GM19452 (cell line): Measurements from ENCODE around the gene SLC35E2B.
"Not testable (repeated sequence)": the region's sequence is repeated elsewhere in the genome, so short reads cannot be mapped to it uniquely, and the experiment has no call there.

Experiments used
- ATAC-seq: cut with Tn5 transposase; IDR thresholded peaks from one replicate; pipeline ENCODE4 v1.9.1; 2021; ENCODE audit not compliant: unreplicated experiment

The SLC35E2B gene

DNA sequence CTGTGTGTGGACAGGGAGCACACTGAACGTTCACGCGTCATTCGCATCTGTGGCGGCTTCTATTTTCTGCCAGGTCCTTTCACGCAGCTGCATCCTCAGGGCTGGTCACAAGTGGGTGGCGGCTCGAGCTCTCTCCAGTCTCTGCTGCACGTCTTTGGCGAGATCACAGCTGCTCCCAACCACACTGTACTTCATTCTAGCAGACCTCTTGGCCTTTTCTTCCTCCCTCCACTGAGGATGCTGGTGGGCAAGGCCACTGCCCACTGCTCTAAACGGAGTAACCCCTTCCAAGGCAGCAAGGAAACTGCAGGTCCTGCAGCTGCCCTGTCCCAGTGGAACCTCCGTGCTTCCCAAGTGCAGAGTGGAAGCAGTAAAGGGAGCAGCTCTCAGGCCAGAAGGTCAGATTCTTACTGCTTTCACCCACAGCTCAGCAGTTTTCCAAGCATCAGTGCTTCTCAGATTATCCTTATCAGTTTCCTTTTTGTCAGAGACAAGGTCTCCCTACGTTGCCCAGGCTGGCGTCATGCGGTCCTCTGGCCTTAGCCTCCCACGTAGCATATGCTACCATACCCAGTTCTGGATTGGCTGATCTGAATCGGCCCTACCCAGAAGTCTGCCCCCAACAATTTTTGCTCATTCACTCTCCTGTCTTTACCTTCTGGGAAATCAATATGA, 44.9 kb downstream of the SLC35E2B start:
- ATAC-seq = not testable (repeated sequence)

DNA sequence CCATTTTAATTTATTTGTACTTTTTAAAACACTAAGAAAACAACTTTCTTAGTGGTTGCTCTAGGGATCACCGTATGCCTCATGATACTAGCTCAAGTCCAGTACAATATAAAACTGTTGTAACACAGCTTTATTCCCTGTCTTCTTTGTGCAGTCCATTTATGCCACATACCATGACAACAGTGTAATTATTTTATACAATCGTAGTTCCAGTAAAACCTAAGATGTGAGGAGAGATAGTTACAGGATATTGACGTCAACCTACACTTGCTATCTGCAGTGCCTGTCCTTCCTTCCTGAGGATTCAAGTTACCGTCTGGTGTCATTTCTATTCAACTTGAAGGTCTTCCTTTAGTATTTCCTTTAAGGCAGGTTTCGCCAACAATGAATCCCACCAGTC, 46.3 kb downstream of the SLC35E2B start:
- not testable (repeated sequence) for ATAC-seq

DNA sequence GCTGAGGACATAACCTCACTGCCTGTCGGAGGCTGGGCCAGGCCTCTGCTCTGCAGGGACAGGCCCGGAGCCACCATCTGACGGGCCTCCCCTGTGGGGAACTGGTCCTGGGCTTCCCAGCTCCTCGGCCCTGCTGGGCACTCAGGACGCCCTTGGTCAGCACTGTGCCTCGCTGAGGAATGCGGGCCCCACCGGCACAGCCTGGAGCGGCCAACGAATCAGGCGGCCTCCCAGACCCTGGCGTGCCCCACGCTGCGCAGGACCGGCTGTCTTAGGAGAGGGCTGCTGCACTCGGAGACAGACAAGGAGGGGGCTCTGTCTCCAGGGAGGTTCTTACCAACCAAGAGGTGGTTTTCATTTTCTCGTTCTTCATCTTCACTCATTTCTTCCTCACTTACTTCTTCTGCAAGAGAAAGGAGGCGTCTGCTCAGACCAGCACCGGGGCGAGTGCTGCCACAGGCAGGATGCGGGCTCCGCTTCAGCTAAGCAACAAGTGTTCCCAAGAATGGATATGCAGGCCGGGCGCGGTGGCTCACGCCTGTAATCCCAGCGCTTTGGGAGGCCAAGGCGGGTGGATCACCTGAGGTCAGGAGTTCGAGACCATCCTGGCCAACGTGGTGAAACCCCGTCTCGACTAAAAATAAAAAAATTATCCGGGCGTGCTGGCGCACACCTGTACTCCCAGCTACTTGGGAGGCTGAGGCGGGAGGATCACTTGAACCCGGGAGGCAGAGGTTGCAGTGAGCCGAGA, 51.7 kb downstream of the SLC35E2B start:
- ATAC-seq = not testable (repeated sequence)

DNA sequence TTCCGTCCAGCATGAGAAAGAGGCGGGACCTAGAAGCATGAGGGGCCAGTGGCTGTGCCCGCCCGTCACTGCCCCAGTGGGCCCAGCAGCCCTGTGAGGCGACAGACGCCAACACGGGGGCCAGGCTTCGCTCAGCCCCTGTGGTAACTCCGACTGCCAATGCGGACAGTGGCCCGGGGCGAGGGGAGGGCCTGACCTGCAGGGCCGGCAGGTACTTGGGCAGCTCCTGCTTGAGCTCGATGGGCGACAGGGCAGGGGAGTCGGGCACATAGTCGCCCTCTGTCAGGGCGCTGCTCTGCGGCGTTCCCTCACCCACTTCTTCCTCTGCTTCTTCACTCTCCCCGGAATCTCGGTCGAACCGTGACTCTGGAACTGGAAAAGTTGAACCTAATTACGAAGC, 52.5 kb downstream of the SLC35E2B start:
- ATAC-seq = not testable (repeated sequence)

DNA sequence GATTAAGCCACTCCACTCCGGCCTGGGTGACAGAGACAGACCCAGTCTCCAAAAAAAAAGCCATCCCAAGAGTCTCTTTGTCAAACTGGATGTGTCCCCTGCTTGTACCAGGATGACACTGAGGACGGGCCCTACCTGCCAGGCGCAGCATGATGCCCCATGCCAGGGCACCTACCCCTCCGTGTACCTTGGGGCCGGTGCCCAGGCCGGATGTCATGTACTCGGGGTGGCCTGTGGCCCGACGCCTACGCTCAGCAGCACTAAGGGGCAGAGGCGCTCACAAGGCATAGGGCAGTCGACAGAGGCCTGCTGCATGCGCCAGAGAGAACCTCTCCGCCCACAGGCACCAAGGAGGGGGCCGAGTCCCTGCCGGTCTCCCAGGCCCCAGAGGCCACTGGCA, 53.2 kb downstream of the SLC35E2B start:
- ATAC-seq = not testable (repeated sequence)

DNA sequence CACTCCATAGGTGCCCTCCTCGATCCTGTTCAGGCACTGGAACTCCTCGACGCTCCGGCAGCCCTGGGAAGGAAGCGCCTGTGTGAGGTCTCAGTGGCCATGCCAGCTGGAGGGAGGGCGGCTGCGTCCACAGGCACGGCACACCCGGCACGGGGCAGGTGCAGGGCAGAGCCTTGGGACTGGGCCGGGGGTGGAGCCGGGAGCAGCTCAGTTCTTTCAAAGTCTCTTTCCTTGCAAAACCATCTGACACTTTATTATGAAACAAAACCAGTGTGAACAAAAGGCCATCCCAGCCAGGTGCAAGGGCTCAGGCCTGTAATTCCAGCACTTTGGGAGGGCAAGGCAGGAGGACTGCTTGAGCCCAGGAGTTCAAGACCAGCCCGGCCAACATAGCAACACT, 54.1 kb downstream of the SLC35E2B start:
- ATAC-seq = not testable (repeated sequence)

DNA sequence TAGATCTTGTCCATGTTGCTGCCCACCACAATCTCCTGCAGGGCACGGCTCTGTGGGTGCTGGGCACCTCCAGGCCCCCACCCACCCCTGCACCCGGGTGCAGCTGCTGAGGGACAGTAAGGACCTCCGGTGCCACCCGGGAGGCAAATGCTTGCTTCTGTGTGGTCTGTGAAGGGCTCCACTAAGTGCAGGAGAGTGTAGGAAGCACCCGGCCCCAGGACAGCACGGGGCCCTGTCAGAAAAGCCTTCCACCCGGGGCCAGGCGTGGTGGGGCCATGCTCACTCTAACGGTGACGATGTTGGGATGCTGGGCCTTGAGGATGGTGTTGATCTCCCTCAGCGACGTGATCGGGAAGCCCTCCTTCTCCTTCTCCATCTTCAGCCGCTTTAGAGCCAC, 55.1 kb downstream of the SLC35E2B start:
- ATAC-seq = not testable (repeated sequence)

DNA sequence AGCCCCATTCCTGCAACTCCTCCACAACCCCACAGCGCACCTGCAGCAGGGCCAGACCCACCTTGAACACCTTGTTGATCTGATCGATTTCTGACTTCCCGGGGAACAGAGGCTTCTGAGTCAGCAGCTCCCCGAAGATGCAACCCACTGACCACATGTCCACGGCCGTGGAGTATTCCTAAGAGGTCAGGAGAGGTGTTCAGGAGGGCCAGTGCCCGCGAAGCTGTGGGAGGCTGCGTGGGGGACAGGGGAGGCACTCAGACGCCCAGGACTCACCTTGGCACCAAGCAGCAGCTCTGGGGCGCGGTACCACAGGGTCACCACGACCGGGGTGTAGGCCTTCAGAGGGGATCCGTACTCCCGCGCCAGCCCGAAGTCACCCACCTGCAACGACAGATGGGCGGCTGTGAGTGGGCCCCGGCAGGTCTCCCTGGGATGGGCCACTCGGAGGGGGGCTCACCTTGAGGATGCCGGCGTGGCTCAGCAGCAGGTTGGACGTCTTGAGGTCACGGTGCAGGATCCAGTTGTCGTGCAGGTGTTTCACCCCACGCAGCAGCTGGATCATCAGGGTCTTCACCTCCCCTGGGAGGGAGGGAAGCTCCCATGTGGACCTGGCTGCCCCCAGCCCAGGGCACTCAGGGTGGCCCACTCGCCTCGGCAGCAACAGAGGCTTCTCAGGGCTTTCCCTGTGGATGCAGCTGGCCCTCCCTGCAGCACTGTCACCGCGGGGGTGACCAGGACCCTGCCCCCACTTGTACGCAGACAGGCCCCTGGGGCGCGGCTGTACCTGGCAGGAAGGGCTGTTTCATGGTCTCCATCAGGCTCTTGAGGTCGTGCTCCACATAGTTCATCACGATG, 55.7 kb downstream of the SLC35E2B start:
- not testable (repeated sequence) for ATAC-seq

DNA sequence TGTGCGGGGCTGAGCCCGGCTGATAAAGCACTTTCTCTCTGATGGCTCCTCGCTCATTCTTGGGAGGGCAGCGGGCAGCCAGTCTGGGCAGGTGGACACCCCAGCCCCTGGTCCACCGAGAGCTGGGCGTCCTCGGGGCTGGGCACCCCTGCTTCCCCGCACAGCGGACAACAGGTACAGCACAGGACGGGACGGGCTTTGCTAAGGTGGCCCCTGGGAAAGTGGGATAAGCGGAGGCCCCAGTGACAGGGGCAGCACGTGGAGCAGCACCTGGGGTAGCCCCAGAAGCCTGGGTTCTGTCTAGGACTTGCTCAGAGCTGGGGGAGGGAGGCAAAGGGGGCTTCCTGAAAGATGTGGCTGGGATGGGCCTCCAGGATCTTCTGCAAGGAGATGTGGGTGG, 58.0 kb downstream of the SLC35E2B start:
- ATAC-seq = not testable (repeated sequence)

DNA sequence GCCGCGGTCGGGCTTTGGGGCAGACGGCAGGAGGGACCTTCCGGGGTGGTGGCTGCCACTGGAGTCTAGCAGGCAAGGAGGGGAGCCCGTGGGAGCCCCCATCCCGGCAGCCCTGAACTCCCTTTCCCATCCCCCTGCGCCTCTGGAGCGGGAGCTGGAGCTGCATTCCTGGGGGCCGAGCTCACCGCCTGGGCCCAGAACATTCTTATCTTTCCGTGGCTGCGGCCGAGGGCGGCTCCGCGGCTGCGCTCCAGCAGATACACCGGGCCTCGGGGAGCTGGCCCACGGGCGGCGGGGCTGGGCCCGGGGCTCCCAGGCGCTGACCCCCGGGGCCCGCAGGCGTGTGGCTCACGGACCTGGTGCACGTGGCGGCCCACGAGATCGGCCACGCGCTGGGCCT, 59.2 kb downstream of the SLC35E2B start:
- not testable (repeated sequence) for ATAC-seq

DNA sequence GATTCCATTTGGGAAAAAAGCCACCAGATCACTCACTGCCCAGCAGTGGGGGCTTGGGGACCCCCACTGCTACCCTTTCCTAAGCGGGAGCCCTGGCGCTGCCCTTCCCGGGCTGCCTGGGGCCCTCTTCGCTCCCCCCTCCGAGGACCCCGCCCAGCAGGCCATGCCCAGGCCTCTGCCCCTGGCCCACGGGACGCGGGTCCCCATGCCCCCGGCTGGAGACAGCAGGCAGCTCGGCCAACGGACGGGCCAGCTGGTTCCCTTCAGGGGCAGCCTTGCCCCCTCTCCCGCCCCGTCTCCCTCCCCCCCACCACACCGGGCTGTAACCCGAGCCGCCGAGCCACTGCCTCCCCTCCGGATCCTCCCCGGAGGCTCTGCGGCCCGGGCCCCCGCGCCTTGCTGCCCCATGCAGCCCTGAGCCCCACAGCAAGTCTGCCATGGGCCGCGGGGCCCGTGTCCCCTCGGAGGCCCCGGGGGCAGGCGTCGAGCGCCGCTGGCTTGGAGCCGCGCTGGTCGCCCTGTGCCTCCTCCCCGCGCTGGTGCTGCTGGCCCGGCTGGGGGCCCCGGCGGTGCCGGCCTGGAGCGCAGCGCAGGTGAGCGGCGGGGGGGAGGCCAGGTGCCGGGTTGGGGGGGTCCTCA, 60.7 kb downstream of the SLC35E2B start, which contains the start of gene MMP23B:
TSS of gene MMP23B (plus strand) at position 392 of the 639 bp plus-strand sequence. CDS start at position 438, 46 bp downstream.
- no peak for ATAC-seq

DNA sequence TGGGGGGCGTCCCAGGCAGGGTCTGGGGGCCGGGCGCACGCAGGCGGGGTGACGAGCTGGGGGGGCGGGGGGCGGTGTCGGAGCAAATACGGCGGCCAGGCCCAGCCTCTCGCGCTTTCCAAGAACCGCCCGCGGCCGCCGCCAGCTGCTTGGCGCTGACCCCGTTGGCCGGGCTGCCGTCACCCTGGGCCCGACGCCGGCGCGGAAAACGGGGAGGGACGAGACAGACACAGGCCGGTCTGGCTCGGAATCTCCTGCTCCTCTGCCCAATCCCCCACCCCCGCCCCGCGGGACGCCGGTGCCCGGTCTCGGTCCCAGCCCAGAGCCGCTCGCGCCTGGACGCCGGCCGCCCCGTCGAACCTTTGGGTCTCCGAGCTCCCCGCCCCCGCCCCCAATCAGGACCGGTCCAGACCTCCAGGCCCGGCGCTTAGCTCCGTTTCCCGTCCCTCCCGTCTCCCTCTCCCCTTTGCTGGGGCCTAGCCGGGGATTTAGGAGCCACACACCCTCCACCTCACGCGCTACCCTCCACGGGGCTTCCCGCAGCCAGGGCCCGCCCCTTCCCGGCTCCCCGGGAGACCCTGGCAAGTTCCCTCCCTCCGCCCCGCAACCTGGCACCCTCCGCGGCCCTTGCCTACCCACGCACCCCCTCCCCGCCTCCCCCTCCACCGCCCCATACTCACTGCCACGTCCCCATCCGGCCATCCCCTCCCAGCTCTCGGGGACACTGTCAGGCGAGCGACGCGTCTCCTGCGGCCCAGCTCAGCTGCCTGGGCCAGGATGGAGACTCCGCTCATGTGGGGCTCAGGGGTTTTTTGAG, 61.4 kb downstream of the SLC35E2B start:
- ATAC-seq = no peak

DNA sequence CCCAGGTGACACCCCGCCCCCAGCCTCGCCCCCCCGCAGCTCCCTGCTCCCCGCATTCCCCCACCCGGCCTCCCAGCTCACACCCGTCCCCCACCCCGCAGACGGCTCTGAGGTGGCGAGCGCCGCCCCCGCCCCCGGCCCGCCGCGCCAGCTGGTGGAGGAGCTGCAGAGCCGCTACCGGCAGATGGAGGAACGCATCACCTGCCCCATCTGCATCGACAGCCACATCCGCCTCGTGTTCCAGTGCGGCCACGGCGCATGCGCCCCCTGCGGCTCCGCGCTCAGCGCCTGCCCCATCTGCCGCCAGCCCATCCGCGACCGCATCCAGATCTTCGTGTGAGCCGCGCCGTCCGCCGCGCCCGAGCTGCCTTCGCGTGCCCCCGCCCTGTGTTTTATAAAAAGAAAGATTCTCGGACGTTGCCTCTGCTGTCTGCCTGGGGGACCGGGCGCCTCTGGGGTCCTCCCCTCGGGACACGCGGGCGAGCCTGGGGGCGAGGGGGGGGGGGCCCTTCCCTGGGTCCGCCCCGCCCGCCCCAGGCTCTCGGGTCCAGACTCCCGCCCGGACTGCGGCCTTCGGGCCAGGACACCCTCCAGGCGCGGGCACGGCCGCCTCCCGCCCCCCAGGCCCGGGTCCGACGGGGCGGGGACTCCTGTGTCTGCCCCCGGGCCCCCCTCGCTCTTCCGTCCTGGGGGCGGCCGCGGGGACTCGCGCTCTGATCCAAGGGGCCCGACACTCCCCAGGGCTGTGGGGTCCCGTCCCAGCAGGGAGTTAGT, 62.2 kb downstream of the SLC35E2B start:
- peak; percentile 65 for ATAC-seq

DNA sequence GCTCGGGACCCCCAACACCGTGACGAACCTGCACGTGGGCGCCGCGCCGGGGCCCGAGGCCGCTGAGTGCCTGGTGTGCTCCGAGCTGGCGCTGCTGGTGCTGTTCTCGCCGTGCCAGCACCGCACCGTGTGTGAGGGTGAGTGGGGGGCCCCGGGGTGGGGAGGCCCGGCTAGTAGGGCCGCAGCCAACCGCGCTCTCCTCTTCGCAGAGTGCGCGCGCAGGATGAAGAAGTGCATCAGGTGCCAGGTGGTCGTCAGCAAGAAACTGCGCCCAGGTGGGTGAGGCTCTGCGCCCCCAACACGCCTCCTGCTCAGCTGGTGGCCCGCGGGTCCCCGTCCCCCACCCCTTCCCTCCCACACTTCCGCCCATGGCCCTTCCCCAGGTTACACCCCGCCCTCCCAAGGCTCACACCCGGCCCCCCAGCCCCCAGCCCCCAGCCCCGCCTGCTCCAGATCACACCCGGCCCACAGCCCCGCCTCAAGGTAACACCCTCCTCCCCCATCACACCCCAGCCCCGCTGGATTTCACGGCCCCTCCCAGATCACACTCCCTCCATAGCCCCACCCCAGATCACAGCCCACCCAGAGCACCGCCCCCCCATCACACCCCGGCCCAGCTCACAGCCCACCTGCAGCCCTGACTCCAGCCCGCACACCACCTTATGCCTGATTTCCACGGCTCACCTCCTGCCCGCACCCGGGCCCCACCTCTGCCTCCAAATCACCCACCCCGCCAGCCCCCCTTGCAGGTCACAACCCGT, 63.0 kb downstream of the SLC35E2B start:
- ATAC-seq = no peak

DNA sequence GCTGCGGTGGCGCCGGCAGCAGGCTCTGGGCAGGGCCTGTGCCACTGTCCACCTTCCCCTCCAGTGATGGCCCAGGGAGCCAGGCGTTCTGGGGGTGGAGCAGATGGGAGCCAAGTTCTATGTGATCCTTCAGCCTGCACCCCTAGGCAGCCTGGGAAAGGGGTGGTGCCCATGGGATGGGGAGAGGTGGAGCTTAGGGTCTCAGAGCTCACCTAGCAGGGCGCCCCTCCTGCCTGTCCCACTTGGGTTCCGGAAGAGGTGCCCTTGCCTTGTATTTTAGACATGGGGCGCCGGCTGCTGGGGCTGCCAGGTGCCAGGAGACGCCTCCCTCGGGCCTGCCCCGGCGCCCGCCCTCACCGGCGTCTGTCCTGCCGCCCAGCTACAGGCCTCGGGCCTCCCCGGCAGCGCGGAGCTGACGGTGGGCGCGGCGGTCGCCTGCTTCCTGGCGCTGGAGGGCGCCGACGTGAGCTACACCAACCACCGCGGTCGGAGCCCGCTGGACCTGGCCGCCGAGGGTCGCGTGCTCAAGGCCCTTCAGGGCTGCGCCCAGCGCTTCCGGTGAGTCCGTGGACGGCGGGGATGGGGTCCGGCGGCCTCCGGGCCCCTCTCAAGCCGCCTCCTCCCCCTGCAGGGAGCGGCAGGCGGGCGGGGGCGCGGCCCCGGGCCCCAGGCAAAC, 63.7 kb downstream of the SLC35E2B start:
- ATAC-seq = no peak

DNA sequence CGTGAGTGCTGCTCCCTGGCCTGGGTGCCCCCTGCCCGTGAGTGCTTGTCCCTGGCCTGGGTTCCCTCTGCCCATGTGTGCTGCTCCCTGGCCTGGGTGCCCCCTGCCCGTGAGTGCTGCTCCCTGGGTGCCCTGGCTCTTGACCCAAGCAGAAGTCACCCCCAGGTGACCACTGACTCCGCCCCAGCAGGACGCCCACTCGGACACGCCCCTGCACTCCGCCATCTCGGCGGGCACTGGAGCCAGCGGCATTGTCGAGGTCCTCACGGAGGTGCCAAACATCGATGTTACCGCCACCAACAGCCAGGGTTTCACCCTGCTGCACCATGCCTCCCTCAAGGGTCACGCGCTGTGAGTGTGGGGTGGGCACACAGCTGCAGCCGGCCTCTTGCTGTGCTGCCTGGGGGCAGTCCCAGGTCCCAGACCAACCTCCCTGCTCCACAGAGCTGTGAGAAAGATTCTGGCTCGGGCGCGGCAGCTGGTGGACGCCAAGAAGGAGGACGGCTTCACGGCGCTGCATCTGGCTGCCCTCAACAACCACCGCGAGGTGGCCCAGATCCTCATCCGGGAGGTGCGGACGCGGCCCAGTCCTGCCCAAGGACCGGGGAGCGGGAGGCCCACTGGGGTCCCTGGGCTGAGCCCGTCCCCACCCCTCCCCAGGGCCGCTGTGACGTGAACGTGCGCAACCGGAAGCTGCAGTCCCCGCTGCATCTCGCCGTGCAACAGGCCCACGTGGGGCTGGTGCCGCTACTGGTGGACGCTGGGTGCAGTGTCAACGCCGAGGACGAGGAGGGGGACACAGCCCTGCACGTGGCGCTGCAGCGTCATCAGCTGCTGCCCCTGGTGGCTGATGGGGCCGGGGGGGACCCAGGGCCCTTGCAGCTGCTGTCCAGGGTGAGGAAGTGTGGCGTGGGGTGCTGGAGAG, 64.5 kb downstream of the SLC35E2B start:
- no peak for ATAC-seq

DNA sequence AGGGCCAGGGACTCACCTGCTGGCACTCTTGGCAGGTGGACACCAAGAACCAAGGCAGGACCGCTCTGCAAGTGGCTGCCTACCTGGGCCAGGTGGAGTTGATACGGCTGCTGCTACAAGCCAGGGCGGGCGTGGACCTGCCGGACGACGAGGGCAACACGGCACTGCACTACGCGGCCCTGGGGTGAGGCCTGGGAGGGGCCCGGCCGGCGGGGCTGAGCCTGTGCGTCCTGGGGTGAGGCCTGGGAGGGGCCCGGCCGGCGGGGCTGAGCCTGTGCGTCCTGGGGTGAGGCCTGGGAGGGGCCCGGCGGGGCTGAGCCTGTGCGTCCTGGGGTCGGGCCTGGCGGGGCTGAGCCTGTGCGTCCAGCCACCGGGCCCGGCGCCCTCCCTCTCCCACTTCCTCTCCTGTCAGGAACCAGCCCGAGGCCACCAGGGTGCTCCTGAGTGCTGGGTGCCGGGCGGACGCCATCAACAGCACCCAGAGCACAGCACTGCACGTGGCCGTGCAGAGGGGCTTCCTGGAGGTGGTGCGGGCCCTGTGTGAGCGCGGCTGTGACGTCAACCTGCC, 65.2 kb downstream of the SLC35E2B start:
- ATAC-seq = no peak
